Loucy (cell line): ENCODE data around the gene JADE2.

Experiments
- H2AFZ ChIP-seq: fragments of 200-600 bp; sonication (generic); 2 replicates; pipeline ENCODE4 v1.6.0; 2016; ENCODE audit warnings: antibody characterized with exemption, mild to moderate bottlenecking, low read length, moderate library complexity
- H3F3A ChIP-seq: fragments of 200-600 bp; 2 replicates; pipeline ENCODE4 v1.6.0; 2016; ENCODE audit warnings: antibody characterized with exemption, low read depth, mild to moderate bottlenecking
- H3K27me3 ChIP-seq: fragments of 200-600 bp; sonication (generic); 2 replicates; pipeline ENCODE4 v1.6.1; 2014; ENCODE audit warnings: low read length, mild to moderate bottlenecking; ENCODE audit not compliant: insufficient read depth, poor library complexity, severe bottlenecking
- H3K36me3 ChIP-seq: fragments of 200-600 bp; sonication (generic); 2 replicates; pipeline ENCODE4 v1.6.1; 2016; ENCODE audit warnings: low read length; ENCODE audit not compliant: insufficient read depth
- H3K4me1 ChIP-seq: fragments of 200-600 bp; sonication (generic); 2 replicates; pipeline ENCODE4 v1.5.1; 2014; ENCODE audit warnings: low read length, mild to moderate bottlenecking; ENCODE audit not compliant: insufficient read depth, poor library complexity, severe bottlenecking
- H3K4me2 ChIP-seq: fragments of 200-600 bp; sonication (generic); 2 replicates; pipeline ENCODE4 v1.6.0; 2014; ENCODE audit warnings: antibody characterized with exemption, low read length, low read depth, mild to moderate bottlenecking; ENCODE audit not compliant: poor library complexity, severe bottlenecking
- H3K4me3 ChIP-seq: fragments of 200-600 bp; sonication (generic); 2 replicates; pipeline ENCODE4 v1.5.1; 2014; ENCODE audit warnings: low read length, mild to moderate bottlenecking, mixed read lengths; ENCODE audit not compliant: poor library complexity, severe bottlenecking
- H3K79me2 ChIP-seq: fragments of 200-600 bp; sonication (generic); 2 replicates; pipeline ENCODE4 v1.6.1; 2014; ENCODE audit warnings: low read length; ENCODE audit not compliant: insufficient read depth
- H3K9ac ChIP-seq: fragments of 200-600 bp; sonication (generic); 2 replicates; pipeline ENCODE4 v1.6.0; 2014; ENCODE audit warnings: mild to moderate bottlenecking, low read depth, low read length, moderate library complexity; ENCODE audit not compliant: poor library complexity, severe bottlenecking
- H3K9me2 ChIP-seq: fragments of 200-600 bp; sonication (generic); replicated peaks from 2 replicates; pipeline ENCODE4 v1.6.1; 2016; ENCODE audit warnings: low read depth, low read length, mixed read lengths
- H3K9me3 ChIP-seq: fragments of 200-600 bp; sonication (generic); 2 replicates; pipeline ENCODE4 v1.6.1; 2014; ENCODE audit warnings: mild to moderate bottlenecking, antibody characterized with exemption, low read length, low read depth; ENCODE audit not compliant: insufficient read depth
- H4K20me1 ChIP-seq: fragments of 200-600 bp; sonication (generic); 2 replicates; pipeline ENCODE4 v1.6.0; 2014; ENCODE audit warnings: antibody characterized with exemption, low read length, mild to moderate bottlenecking; ENCODE audit not compliant: insufficient read depth, poor library complexity, severe bottlenecking
- CTCF ChIP-seq: fragments of 200-600 bp; sonication (generic); conservative IDR thresholded peaks from 2 replicates; pipeline ENCODE4 v1.5.1; 2014; ENCODE audit warnings: mild to moderate bottlenecking, antibody characterized with exemption, low read length
- EZH2phosphoT487 ChIP-seq: fragments of 200-600 bp; IDR thresholded peaks from 2 replicates; pipeline ENCODE4 v1.6.1; 2018; ENCODE audit warnings: antibody characterized with exemption, mild to moderate bottlenecking, moderate library complexity, borderline replicate concordance

Gene JADE2

GRCh38 chr5:134491841-134492442 lies 33.5 kb upstream of the JADE2 start:
- Histone ChIP-seq H4K20me1 (no peaks in the 10 kb centered on the region), H3K9me3 (no peaks in the 10 kb centered on the region), H3K9me2 (no peaks in the 10 kb centered on the region), H3K79me2 (no peaks in the 10 kb centered on the region), H3K36me3 (no peaks in the 10 kb centered on the region), H3K4me3 (no peak overlapping the region), H3K27me3 (no peaks in the 10 kb centered on the region), H3K9ac (no peak overlapping the region), H3F3A (no peaks in the 10 kb centered on the region), H3K4me1 (no peaks in the 10 kb centered on the region), H3K4me2 (no peak overlapping the region), H2AFZ (no peak overlapping the region)
- TF ChIP-seq CTCF (no peak), EZH2phosphoT487 (no peak)

- H3K9me3 ChIP-seq = no peaks in the 10 kb centered on the region
- no peaks in the 10 kb centered on the region for H3K79me2 ChIP-seq
- H3K9ac ChIP-seq = no peak overlapping the region
- no peak overlapping the region for H3K4me2 ChIP-seq
- H3K9me2 ChIP-seq = no peaks in the 10 kb centered on the region
- no peaks in the 10 kb centered on the region for H3F3A ChIP-seq
- H3K4me1 ChIP-seq = no peaks in the 10 kb centered on the region
- H2AFZ ChIP-seq = no peak overlapping the region
- TF ChIP-seq CTCF = no peak
- TF ChIP-seq EZH2phosphoT487 = no peak
- H3K27me3 ChIP-seq = no peaks in the 10 kb centered on the region
- H3K4me3 ChIP-seq = no peak overlapping the region
- H3K36me3 ChIP-seq = no peaks in the 10 kb centered on the region
- H4K20me1 ChIP-seq = no peaks in the 10 kb centered on the region
Observed at GRCh38 chr5:134492568-134492967, 32.9 kb upstream of the JADE2 start.

GRCh38 chr5:134493461-134494055 lies 31.9 kb upstream of the JADE2 start:
- Histone ChIP-seq H3K79me2 (no peaks in the 10 kb centered on the region), H2AFZ (no peak overlapping the region), H3K36me3 (no peaks in the 10 kb centered on the region), H3F3A (no peaks in the 10 kb centered on the region), H3K4me3 (no peak overlapping the region), H3K4me1 (no peaks in the 10 kb centered on the region), H3K4me2 (no peak overlapping the region), H3K9ac (no peak overlapping the region), H3K9me3 (no peaks in the 10 kb centered on the region), H3K9me2 (no peaks in the 10 kb centered on the region), H4K20me1 (no peaks in the 10 kb centered on the region), H3K27me3 (no peaks in the 10 kb centered on the region)
- TF ChIP-seq EZH2phosphoT487 (no peak), CTCF (no peak)
